HG03469 (cell line): ENCODE results near the gene HHIPL1.

Source experiments
- ATAC-seq: cut with Tn5 transposase; IDR thresholded peaks from one replicate; pipeline ENCODE4 v1.9.1; 2021; ENCODE audit warnings: mild to moderate bottlenecking, moderate library complexity, moderate number of reproducible peaks; ENCODE audit not compliant: unreplicated experiment

The HHIPL1 gene

DNA sequence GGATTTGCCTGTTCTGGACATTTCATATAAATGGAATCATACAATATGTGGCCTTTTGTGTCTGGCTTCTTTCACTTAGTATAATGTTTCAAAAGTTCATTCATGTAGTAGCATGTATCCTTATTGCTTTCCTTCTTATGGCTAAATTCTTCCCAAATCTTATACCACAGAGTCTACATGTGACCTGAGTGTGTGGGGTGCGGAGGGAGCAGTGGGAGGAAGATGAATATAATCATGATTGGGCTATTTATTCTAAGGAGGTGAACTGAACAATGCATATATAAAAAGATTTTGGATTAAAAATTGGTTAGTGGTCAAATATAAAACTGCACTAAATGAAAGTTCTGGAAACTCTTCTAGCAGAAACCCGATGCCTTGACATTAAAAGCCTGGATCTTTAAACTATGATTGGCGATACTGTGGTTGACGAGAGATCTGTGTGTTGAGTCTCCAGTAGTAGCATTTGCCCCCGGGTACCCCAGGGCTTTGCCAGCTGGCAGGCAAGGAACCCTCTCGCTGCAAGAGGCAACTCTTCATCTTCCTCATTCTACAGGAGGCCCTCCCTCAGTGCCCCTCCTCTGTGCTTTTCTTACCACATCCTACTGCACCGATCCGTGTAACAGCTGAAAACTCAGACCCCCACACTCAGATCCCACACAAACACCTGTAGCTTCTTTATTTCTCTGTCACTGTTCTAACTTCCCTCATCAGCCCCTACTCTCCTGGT, 41.8 kb downstream of the HHIPL1 start:
- no peak for ATAC-seq

DNA sequence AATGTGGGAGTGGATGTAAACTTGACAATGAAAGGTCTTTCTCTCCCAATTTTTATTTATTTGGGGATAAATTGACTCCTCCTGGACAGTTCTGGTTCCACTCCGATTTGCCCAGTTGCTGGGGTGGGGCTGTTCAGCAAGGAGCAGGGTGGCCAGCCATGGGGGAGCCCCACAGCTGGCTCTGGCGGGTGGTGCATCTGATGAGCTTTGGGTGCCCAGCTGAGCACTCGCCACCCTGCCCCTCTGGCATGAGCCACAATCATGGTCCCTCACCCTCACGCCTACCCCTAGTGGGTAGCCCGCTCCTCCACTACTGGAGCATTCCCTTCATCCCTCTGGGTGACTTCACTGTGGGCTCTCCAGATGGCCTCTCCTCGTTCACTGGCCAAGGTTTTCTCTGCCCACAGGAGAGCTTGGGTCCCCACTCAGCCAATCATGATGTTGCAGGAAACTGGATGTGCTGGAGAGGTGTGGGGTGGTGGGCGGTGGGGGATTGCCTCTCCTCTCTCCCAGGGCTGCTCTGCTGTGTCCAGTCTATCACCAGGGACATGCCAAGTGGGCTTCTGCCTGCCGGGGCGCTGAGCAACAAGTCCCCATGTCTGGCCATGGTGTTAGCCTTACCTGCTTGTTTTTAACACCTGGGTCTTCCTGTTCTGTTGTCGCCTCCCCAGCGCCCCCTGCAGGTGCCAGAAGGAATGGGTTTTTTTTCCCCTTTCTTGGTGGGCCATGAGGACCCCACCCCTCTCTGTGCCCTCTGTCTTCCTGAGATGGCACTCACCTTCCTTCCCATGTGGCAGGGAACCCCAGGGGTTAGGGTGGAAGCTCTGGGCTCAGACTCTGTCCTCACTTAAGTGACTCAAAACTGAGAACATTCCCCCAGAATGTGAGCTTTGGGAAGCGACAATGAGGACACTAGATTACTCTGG, 42.6 kb downstream of the HHIPL1 start:
- no peak for ATAC-seq

DNA sequence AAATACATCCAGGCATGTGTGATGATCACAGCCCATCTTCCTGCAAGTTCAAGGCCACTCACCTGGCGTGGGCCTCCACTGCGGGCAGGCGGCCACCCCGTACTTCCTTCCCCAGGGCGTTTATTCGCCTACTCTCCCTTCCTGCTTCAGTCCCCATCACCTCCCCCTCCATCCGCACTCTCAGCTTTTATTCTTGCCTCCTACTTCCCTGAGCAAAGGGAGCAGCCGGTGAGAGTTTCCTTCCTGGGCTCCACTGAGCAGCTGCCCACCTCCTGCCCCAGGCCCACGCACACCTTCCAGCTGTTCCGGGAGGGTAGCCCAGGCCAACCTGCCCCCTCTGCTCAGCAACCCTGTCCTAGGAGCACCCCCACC, 43.3 kb downstream of the HHIPL1 start:
- no peak for ATAC-seq

DNA sequence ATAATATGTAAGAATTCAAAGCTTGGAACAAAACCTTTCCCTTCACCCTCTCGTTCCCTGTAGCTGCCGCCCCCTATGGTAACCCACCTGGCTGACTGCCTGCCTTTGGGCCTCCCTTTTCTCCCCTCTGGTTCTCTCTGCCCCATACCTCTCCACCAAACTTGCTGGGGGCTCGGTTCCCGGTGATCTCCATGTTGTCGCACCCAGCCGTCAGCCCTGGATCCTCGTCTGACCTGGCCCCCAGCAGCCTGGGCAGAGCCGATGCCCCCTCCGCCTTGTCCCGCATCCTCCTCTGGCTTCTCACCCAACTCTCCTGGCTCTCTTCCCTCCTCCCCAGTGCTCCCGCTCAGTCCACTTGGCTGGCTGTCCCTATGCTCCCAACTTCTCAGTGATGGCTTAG, 43.7 kb downstream of the HHIPL1 start:
- no peak for ATAC-seq

DNA sequence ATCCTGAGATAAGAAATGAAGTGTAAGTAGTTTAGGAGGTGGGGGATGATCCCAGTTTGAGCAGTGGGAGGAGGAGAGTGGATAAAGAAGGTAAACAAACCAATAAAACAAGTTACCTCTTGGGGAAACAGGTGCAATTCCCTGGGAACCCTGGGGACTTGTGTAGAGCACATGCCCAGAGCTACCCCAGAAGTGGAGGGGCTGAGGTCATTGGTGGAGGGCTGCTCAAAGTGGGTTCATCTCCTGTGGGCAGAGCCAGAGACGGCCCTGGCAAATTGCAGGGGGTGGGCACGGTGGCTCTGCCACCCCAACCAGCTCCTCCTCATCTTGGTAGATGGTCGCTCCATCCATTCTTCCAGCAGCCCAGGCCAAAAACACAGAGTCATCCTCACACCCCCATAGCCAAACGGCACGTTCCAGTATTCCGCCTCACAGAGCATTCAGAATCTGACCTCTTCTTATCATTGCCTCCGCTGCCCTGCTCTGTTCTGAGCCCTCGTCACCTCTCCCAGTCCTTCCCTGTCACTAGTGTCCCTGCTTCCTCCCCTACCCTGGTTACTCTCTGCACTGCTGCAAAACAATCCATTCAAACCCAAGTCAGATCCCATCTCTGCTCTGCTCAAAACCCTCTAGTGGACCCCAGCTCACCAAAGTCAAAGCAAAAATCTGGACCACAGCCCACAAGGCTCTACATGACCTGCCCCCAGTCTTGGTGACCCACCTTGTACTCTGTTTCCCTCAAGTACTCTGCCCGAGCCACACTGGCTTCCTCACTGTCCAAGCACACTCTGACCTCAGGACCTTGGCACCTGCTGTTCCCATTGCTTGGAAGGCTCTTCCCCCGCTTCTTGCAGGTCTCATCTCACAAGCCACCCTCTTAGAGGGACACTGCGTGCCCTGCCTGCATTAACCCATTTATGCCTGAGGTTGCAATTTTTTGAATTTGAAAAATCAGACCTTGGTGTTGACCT, 44.6 kb downstream of the HHIPL1 start:
- ATAC-seq, result no peak

DNA sequence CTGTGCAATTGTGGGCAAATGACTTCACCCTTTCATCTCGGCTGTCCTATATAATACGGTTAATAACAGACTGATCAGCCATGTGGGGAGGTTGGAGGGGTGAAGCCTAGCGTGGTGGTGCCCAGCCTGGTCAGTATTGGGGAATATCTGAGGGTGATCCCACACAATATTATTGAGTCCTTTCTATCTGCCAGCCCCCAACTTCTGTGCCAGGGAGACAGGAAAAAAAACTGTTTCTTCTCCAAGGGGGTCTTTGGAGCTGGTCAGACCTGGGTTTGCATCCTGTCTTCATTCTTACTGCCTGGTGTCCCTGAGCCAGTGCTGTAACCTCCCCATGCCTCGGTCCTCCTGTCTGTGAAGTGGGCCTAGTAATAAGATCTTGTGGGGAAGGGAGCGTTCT, 45.7 kb downstream of the HHIPL1 start:
- no peak for ATAC-seq

DNA sequence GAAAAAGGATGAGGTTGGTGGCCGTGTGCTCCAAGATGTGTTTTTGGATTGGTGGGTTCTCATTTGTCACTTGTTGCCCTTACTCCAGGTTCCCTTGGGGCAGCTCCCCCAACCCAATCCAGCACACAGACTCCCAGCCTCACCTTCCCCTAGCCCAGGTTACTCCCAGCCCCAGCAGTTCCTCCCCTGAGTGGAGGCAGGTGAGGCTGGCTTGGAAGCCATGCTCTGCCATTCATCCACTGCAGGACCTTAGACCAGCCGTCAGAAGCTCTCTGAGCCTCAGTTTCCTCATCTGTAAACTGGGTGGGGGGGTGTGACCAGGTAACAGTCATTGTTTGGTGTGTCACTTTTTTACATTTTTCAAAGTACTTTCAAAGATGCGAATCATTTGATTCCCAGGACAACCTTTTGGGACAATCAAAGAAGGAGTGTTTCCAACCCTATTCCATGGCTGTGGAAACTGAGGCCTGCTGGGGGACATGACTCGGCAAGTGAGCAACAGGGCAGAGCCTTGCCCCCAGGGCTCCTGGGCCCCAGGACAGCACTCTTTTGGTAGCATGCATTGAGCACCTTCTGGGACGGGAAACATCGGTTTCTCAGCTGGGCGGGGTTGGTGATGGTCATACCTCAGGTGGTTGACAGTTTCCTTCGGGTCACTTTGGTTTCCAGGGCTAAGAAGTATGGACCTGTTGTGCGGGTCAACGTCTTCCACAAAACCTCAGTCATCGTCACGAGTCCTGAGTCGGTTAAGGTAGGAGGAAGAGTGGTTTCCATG, 46.4 kb downstream of the HHIPL1 start:
- no peak for ATAC-seq

DNA sequence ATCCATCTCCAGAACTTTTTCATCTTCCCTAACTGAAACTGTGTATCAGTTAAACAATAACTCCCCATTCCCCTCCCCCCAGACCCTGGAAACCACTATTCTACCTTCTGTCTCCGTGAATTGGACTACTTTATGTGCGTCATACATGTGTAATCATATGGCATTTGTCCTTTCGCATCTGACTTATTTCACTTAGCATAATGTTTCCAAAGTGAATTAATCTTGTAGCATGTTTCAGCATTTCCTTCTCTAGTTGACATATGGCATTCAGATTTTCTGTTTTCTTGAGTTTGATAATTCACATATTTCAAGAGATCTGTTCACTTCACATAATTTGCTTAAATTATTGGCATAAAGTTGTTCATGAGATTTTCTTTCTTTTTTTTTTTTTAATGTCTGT, 49.0 kb downstream of the HHIPL1 start:
- no peak for ATAC-seq

DNA sequence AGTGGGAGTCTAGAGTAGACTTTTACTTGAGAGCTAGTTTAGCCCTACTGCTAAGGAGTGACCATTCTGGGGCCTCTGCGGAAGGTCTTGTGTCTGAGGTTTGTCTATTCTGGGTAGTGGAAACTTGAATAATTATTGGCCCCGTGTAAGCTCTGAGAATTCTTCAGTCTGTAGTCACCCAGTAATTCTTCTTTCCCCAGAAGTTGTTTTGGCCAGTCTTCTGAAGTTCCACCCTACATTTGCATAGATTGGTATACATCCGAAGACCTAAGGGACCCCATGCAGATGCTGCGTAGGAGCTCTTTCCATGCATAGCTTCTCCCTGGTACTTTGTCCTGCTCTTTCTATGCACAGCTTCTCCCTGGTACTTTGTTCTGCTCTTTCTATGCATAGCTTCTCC, 52.0 kb downstream of the HHIPL1 start:
- ATAC-seq, result no peak

DNA sequence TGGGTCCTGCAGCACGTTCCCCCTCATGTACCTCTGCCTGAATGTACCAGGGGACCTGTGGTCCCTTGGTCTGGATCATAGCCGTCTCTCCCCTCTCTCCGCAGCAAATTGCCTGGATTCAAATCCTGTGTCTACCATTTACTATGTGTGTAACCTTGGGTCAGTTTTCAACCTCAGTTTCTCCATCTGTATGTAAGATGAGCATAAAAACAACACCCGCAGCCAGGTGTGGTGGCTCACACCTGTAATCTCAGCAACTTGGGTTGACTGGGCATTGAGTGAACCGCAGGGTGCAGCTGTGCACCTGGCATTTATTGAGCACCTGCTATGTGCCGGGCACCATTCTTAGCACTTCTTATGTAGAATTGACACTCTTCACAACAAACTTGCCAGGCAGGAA, 53.3 kb downstream of the HHIPL1 start:
- ATAC-seq, result no peak

DNA sequence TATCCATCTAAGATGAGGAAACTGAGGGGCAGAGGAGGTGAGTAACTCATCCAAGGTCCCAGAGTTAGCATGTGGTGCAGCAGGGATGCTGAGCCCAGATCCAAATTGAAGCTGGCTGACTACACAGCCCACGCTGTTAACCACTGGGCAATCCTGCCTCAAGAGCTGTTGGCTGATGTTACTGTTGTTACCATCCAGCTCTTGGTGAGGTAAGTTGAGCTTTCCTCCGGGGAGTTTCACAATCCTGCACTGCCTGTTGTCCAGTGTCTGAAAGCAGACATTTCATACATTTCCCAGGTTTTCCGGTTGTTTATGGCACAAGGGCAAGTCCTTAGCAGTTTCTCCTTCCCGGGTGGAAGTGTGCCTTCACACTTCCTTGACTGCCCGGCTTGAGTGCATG, 53.7 kb downstream of the HHIPL1 start:
- no peak for ATAC-seq

DNA sequence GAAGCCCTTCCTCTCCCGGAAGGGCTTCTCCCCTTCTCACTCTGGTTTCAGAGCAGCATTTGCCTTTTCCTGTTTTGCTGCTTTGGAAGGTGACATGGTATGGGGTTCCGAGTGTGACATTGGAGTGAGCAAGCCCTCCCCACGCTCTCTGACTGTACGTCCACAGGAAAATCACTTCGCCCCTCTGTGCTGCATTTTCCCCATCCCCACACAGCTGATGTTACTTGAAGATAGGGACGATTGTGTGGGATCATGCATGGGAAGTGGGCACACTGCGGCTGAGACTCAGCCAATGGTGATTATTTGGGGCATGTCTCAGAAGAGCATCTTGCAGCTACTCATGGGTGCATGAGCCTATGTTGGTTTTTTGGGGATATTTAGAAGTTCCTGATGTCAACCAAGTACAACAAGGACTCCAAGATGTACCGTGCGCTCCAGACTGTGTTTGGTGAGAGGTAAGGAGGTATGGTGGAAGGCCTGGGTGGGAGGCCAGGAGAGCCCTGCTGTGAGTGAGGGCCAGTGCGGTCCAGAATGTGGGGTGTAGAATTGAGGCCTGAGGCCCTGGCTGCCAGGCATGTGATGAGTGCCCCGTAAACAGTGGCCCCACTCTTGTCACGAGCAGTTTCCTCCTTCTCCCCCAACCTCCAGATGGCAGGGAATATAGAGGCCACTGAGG, 54.3 kb downstream of the HHIPL1 start:
- no peak for ATAC-seq

DNA sequence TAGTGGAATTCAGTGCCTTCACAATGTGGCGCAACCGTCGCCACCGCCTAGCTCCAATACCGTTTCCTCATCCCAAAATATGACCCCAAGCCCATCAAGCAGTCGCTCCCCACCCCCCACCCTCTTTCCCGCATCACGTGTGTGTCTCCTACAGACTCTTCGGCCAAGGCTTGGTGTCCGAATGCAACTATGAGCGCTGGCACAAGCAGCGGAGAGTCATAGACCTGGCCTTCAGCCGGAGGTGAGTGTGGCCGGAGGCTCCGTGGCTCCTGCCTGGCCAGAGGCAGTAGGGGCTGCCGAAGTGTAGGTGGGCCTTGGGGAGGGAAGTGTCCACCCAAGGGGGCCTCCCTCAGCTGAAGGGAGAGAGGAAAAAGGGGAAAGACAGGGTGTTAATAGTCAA, 54.9 kb downstream of the HHIPL1 start:
- no peak for ATAC-seq

DNA sequence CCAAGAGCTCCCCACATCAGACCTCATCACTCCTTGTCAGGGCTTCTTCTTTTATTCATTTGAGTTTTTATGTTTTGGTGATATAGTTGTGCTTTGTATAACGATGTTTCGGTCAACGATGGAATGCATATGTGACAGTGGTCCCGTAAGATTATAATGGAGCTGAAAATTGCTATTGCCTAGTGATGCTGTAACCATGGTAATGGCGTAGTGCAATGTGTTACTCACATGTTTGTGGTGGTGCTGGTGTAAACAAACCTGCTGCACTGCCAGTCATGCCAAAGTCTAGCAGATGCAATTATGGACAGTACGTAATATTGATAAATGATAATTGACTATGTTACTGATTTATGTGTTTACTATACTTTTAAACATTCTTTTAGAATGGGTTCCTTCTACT, 55.5 kb downstream of the HHIPL1 start:
- no peak for ATAC-seq

DNA sequence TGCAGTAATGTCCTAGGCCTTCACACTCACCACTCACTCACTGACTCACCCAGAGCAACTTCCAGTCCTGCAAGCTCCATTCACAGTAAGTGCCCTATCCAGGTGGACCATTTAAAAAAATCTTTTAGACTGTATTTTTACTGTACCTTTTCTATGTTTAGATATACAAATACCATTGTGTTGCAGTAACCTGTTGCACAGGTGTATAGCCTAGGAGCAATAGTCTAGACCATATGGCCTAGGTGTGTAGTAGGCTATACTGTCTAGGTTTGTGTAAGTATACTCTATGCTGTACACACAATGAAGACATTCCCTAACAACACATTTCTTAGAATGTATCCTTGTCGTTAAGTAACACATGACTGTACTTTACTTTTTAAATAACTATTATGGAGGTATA, 56.3 kb downstream of the HHIPL1 start:
- no peak for ATAC-seq

DNA sequence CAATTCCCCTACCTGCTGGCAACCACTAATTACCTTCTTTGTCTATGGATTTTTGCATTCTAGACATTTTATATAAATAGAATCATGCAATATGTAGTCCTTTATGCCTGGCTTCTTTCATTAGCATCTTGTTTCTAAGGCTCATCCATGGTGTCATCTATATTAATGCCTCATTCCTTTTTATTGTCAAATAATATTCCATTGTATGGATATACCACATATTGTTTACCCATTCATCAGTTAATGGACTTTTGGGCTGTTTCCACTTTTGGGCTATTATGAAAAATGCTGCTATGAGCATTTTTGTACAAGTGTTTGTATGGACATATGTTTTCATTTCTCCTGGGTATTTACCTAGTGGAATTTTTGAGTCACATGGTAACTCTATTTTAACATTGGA, 57.2 kb downstream of the HHIPL1 start:
- no peak for ATAC-seq

DNA sequence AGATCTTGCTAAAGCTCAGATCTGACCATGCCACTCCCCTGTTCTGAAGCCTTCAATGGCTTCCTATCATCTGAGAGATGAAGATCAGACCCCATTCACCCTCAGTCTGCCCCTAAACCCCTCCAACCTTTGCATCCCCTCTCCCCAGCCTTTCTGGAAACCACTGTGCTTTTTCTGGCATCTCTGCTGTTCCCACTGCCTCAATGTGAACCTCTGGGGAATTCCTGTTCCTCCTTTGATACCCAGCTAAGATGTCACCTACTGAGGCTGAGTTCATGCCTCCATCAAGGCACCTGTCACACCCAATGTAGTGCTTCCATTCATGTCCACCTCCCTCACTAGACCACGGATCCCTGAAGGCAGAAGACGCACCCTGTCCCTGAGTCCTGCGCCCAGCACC, 58.5 kb downstream of the HHIPL1 start:
- no peak for ATAC-seq

DNA sequence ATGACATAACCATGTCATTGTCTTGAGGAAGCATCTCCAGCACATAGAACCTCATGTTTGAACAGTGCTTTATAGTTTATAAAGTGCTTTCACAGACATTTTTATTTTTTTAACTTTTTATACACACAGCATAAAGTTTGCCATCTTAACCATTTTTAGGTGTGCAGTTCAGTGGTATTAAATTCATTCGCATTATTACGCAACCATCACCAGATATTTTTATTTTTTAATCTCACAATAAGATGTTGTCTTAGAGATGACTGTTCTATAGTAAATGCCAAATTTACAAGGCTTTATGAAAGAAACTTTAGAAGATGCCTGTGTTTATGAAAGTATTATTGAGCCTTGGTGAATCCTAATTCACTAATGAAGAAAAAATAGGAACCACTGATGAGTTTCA, 59.1 kb downstream of the HHIPL1 start:
- no peak for ATAC-seq

DNA sequence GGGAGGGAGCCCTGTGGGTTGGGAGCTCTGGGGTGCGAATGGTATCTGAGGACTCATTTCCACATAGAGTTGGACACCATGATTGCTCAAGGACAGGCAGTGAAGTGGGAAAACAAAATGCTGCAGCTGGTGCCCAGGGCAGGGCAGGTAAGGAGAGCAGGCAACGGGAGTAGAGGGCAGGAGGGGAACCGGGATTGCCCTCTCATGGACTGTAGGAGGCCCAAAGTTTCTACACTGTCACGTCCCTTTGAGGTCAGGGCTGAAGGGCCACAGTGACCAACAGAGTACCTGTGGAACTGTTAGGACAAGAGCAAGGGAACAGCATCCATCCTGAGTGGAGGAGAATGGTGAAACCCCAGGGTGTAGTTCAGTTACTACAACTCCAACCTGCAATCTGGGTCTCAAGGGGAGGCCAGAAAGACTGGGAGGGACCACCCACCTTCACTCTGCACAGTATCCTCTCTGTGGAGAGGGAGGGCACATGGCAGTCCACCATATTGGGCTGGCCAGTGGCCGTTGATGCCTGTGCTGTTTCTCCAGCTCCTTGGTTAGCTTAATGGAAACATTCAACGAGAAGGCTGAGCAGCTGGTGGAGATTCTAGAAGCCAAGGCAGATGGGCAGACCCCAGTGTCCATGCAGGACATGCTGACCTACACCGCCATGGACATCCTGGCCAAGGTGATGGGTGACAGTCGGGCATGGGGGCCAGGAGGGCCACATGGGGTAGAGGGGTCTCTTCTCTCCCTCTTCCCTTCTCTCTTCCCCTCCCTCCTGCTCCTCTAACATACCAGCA, 61.4 kb downstream of the HHIPL1 start:
- no peak for ATAC-seq
